Calu3 (cell line): Measurements from ENCODE around the gene RBM26. TPM values are rescaled to one million over a fixed set of nuclear protein-coding genes. Genes with fewer than 3 reads are reported as not detected.

Experiments
- BruUV-seq: library from RNA; stranded (reverse); fragments of 400-500 nt; replicated peaks from 2 replicates; lab custom pipeline; 2021; lab: Mats Ljungman, UMichigan
- CTCF ChIA-PET: fragments of 300-600 bp; sonication (Branson Sonifier 250); formaldehyde crosslinking; loops from one replicate; lab custom pipeline; 2022; ENCODE audit warnings: antibody characterized with exemption; lab: Charles Lee
- DNase-seq: peaks from one replicate; pipeline ENCODE4 v3.0.0; 2022
- H3K27ac Mint-ChIP-seq: one replicate; pipeline ENCODE4 v1.8.0; 2022; ENCODE audit warnings: mixed read lengths; ENCODE audit not compliant: unreplicated experiment
- H3K27me3 Mint-ChIP-seq: one replicate; pipeline ENCODE4 v1.8.0; 2022; ENCODE audit warnings: mixed read lengths; ENCODE audit not compliant: unreplicated experiment
- H3K36me3 Mint-ChIP-seq: one replicate; pipeline ENCODE4 v1.8.0; 2022; ENCODE audit warnings: mild to moderate bottlenecking, moderate library complexity, mixed read lengths; ENCODE audit not compliant: insufficient read depth, unreplicated experiment
- H3K4me1 Mint-ChIP-seq: one replicate; pipeline ENCODE4 v1.8.0; 2022; ENCODE audit warnings: mild to moderate bottlenecking, low read depth, mixed read lengths; ENCODE audit not compliant: unreplicated experiment
- H3K4me3 Mint-ChIP-seq: one replicate; pipeline ENCODE4 v1.8.0; 2022; ENCODE audit warnings: mild to moderate bottlenecking, low read depth, moderate library complexity, mixed read lengths; ENCODE audit not compliant: unreplicated experiment
- H3K9me3 Mint-ChIP-seq: one replicate; pipeline ENCODE4 v1.8.0; 2022; ENCODE audit warnings: low read depth, mixed read lengths; ENCODE audit not compliant: unreplicated experiment
- intact Hi-C: fragments of 100-400 bp; cut with micrococcal nuclease; formaldehyde crosslinking; loops from one replicate; pipeline ENCODE4 v1.10.0; 2022; ENCODE audit not compliant: unreplicated experiment
- total RNA-seq: library from RNA; stranded (reverse); gene quantifications from 2 replicates; pipeline ENCODE4 v1.2.3, GENCODE V29; 2022
- TF ChIP-seq, protein P1 (sequence below): fragments of 200-600 bp; IDR thresholded peaks from one replicate; pipeline ENCODE4 v1.8.0; 2022; ENCODE audit warnings: antibody characterized with exemption; ENCODE audit not compliant: unreplicated experiment

RBM26 gene
- total RNA-seq, 1 experiment from 2014 or later, result 19.2 TPM

DNA sequence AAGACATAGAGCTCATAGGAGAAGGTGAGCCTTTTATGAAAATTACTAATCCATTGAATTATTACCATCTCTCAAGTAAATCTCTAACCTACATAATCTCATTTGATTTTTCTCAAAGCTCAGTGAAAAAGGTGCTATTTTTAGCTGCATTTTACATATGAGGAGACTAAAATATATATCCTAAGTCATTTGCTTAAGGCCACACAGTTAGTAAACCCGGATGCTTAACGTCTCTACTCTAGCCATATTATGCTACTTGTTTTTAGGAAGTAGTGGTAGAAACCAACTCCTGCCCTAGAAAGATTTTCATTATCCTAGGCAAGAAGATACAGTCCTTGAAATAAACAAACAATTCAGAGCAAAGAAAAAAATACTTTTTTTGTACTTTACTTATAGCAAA lies 108.9 kb downstream of the RBM26 start:
- intact Hi-C loops, result no loop called here
- Mint-ChIP-seq H3K27me3 (no peaks in the 10 kb centered on the region), H3K9me3 (peaks cover 3% of the 10 kb centered on the region), H3K27ac (no peak overlapping the region), H3K4me3 (no peak overlapping the region), H3K4me1 (no peaks in the 10 kb centered on the region), H3K36me3 (no peaks in the 10 kb centered on the region)
- DNase-seq, result no peak
- CTCF ChIA-PET, result no interaction called here
- no TSS peak for BruUV-seq
- TF ChIP-seq, protein P1, sequence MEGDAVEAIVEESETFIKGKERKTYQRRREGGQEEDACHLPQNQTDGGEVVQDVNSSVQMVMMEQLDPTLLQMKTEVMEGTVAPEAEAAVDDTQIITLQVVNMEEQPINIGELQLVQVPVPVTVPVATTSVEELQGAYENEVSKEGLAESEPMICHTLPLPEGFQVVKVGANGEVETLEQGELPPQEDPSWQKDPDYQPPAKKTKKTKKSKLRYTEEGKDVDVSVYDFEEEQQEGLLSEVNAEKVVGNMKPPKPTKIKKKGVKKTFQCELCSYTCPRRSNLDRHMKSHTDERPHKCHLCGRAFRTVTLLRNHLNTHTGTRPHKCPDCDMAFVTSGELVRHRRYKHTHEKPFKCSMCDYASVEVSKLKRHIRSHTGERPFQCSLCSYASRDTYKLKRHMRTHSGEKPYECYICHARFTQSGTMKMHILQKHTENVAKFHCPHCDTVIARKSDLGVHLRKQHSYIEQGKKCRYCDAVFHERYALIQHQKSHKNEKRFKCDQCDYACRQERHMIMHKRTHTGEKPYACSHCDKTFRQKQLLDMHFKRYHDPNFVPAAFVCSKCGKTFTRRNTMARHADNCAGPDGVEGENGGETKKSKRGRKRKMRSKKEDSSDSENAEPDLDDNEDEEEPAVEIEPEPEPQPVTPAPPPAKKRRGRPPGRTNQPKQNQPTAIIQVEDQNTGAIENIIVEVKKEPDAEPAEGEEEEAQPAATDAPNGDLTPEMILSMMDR, result no peak

DNA sequence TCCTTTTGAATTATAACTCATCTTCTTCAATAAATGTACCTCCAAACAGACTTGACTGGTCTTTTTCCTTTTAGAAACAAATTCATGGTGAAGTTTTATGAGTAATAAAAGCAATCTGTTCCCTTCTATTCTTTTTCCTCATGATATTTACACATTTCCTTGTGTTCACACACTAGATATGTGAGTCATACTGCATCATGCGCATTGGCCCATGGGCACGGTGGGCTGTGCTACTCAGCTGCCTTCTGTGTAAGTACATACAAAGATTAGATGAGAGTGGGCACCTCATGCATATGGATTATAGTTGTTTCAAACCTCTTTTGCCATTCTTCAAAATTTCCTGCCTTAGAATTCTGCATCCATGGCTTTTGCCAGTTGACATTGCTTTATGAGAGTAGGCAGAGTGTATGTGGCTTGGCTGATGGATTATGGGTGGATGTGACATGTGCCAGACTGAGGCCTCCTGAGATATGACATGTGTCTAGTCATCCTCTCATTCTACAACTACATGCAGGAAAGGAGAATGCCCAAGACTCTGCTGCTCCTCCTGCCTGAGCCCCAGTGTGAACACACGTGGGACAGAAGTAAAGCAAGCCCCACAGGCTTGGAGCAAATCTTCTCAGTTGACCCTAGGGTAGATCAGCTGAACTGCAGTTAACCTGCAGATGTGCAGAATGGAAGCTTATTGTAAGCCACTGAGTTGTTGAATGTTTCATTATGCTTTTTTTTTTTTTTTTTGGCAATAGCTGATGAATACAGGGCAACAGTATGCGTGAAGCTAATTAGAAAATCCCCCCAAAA lies 109.9 kb downstream of the RBM26 start:
- Mint-ChIP-seq H3K9me3 (peaks cover 2% of the 10 kb centered on the region), H3K4me1 (no peaks in the 10 kb centered on the region), H3K36me3 (no peaks in the 10 kb centered on the region), H3K4me3 (no peak overlapping the region), H3K27ac (no peak overlapping the region), H3K27me3 (no peaks in the 10 kb centered on the region)
- DNase-seq, result no peak
- CTCF ChIA-PET, result no interaction called here
- BruUV-seq, result no TSS peak
- intact Hi-C loops, result no loop called here
- TF ChIP-seq, protein P1, result no peak

DNA sequence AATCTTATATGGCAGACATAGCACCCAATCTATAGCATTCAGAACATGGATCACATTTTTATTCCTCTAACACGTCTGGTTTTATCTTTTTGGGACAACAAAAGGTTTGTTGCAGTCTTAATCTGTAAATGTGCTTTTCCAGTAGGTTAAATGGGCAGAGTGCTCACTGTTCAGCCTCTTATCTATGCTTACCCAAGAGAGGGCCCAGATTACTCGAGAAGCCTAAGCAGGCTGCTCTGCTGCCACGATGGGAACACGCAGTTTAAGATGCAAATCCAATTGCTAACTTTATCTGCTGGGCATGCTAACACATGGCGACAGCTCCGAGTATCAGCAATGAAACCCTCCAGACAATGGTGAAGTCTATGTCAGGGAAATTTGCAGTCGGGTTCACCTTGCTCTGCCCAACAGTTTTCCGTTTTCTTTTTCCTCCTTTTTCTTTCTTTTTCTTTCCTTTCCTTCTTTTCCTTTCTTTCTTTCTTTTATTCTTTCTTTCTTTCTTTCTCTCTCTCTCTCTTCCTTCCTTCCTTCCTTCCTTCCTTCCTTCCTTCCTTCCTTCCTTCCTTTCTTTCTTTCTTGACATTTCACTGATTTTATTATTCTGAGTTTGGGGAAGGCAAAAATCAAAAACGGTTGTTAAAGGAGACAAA lies 115.3 kb downstream of the RBM26 start:
- CTCF ChIA-PET, result no interaction called here
- H3K27ac Mint-ChIP-seq, result no peak overlapping the region
- no peaks in the 10 kb centered on the region for H3K9me3 Mint-ChIP-seq
- no peak overlapping the region for H3K4me3 Mint-ChIP-seq
- TF ChIP-seq, protein P1, result no peak
- no peaks in the 10 kb centered on the region for H3K27me3 Mint-ChIP-seq
- intact Hi-C loops, result no loop called here
- no peaks in the 10 kb centered on the region for H3K36me3 Mint-ChIP-seq
- no peaks in the 10 kb centered on the region for H3K4me1 Mint-ChIP-seq
- no peak for DNase-seq
- no TSS peak for BruUV-seq

DNA sequence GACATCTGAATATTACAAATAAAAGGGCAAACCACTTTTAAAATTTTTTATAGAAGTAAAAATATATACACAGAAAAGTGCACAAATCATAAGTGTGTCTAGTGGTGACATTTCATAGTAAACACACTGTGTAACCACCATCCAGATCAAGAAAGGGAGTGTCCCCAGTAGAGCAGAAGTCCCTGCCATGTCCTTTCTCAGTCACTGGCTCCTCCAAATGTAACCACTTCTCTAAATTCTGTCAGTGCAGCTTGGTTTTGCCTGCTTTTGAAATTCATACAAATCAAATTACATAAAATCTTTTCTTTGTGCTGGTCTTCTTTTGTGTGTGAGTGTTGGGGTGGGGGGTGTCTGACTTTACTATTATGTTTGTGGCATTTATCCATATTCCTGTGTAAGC lies 116.5 kb downstream of the RBM26 start:
- no peaks in the 10 kb centered on the region for H3K9me3 Mint-ChIP-seq
- no peak for DNase-seq
- H3K36me3 Mint-ChIP-seq, result no peaks in the 10 kb centered on the region
- no TSS peak for BruUV-seq
- TF ChIP-seq, protein P1, result no peak
- H3K27ac Mint-ChIP-seq, result no peak overlapping the region
- CTCF ChIA-PET, result no interaction called here
- H3K4me1 Mint-ChIP-seq, result no peaks in the 10 kb centered on the region
- H3K4me3 Mint-ChIP-seq, result no peak overlapping the region
- intact Hi-C loops, result no loop called here
- H3K27me3 Mint-ChIP-seq, result no peaks in the 10 kb centered on the region
